SK-N-SH treated with all-trans-retinoic acid at 6 μM for 48 hours (cell line): Measurements from ENCODE around the gene KIFC3.
"Not testable (repeated sequence)": the region's sequence is repeated elsewhere in the genome, so short reads cannot be mapped to it uniquely, and the experiment has no call there.

Experiments
- ATAC-seq: fragments of 200-7000 bp; cut with Tn5 transposase; 3 replicates; pipeline ENCODE4 v1.9.1; 2020; ENCODE audit warnings: mild to moderate bottlenecking, moderate library complexity
- ARNTL ChIP-seq: fragments of 450-650 bp; formaldehyde crosslinking; IDR thresholded peaks from 2 replicates; pipeline ENCODE4 v1.5.0; 2020; ENCODE audit warnings: low read depth, mild to moderate bottlenecking, moderate library complexity, borderline replicate concordance
- BACH2 ChIP-seq: fragments of 250-450 bp; sonication (Bioruptor Pico); IDR thresholded peaks from 2 replicates; pipeline ENCODE4 v1.9.0; 2021; ENCODE audit warnings: mild to moderate bottlenecking, borderline replicate concordance
- CSDC2 ChIP-seq: fragments of 250-450 bp; sonication (Bioruptor Pico); IDR thresholded peaks from 2 replicates; pipeline ENCODE4 v1.5.0; 2020; ENCODE audit warnings: mild to moderate bottlenecking, moderate library complexity
- ESRRG ChIP-seq: fragments of 250-450 bp; sonication (Bioruptor Pico); IDR thresholded peaks from 2 replicates; pipeline ENCODE4 v1.6.1; 2021; ENCODE audit warnings: mild to moderate bottlenecking
- GLIS3 ChIP-seq: fragments of 250-450 bp; sonication (Bioruptor Pico); IDR thresholded peaks from 2 replicates; pipeline ENCODE4 v1.5.0; 2020; ENCODE audit warnings: mild to moderate bottlenecking, moderate library complexity
- ISL1 ChIP-seq: fragments of 250-450 bp; sonication (Bioruptor Pico); IDR thresholded peaks from 2 replicates; pipeline ENCODE4 v2.1.2; 2022; ENCODE audit warnings: mild to moderate bottlenecking, moderate library complexity
- OSR1 ChIP-seq: fragments of 250-450 bp; sonication (Bioruptor Pico); IDR thresholded peaks from 2 replicates; pipeline ENCODE4 v1.8.0; 2022; ENCODE audit warnings: moderate library complexity, mild to moderate bottlenecking, inconsistent platforms
- PATZ1 ChIP-seq: fragments of 250-450 bp; sonication (Bioruptor Pico); IDR thresholded peaks from 2 replicates; pipeline ENCODE4 v1.8.0; 2020; ENCODE audit warnings: mild to moderate bottlenecking, moderate library complexity, borderline replicate concordance
- PPARA ChIP-seq: fragments of 250-450 bp; sonication (Bioruptor Pico); IDR thresholded peaks from 2 replicates; pipeline ENCODE4 v1.5.0; 2020; ENCODE audit warnings: mild to moderate bottlenecking, borderline replicate concordance
- RARB ChIP-seq: fragments of 250-450 bp; sonication (Bioruptor Pico); IDR thresholded peaks from 2 replicates; pipeline ENCODE4 v1.8.0; 2021; ENCODE audit warnings: mild to moderate bottlenecking, moderate library complexity
- SNAI2 ChIP-seq: fragments of 250-450 bp; sonication (Bioruptor Pico); IDR thresholded peaks from 2 replicates; pipeline ENCODE4 v1.5.0; 2020; ENCODE audit warnings: mild to moderate bottlenecking, moderate library complexity
- TCF4 ChIP-seq: fragments of 250-450 bp; sonication (Bioruptor Pico); IDR thresholded peaks from 2 replicates; pipeline ENCODE4 v1.8.0; 2021; ENCODE audit warnings: mild to moderate bottlenecking, moderate library complexity, borderline replicate concordance
- TOX ChIP-seq: fragments of 250-450 bp; sonication (Bioruptor Pico); IDR thresholded peaks from 2 replicates; pipeline ENCODE4 v1.8.0; 2021; ENCODE audit warnings: mild to moderate bottlenecking, moderate library complexity, borderline replicate concordance
- TSHZ2 ChIP-seq: fragments of 250-450 bp; sonication (Bioruptor Pico); IDR thresholded peaks from 2 replicates; pipeline ENCODE4 v1.5.0; 2020; ENCODE audit warnings: mild to moderate bottlenecking, moderate library complexity
- ZFP3 ChIP-seq: fragments of 250-450 bp; sonication (Bioruptor Pico); IDR thresholded peaks from 2 replicates; pipeline ENCODE4 v1.5.0; 2020; ENCODE audit warnings: mild to moderate bottlenecking, moderate library complexity
- ZFP30 ChIP-seq: fragments of 450-650 bp; formaldehyde crosslinking; IDR thresholded peaks from 2 replicates; pipeline ENCODE4 v1.5.0; 2022; ENCODE audit warnings: mild to moderate bottlenecking, moderate library complexity
- ZNF565 ChIP-seq: fragments of 450-650 bp; formaldehyde crosslinking; conservative IDR thresholded peaks from 2 replicates; pipeline ENCODE4 v1.5.0; 2020; ENCODE audit warnings: low read depth, mild to moderate bottlenecking, moderate library complexity
- ZNF70 ChIP-seq: fragments of 450-650 bp; formaldehyde crosslinking; IDR thresholded peaks from 2 replicates; pipeline ENCODE4 v1.5.0; 2020; ENCODE audit warnings: mild to moderate bottlenecking, moderate library complexity
- ZNF8 ChIP-seq: fragments of 450-650 bp; formaldehyde crosslinking; IDR thresholded peaks from 2 replicates; pipeline ENCODE4 v1.5.0; 2020; ENCODE audit warnings: mild to moderate bottlenecking, moderate library complexity
- TF ChIP-seq, protein P1 (sequence below): fragments of 250-450 bp; sonication (Bioruptor Pico); IDR thresholded peaks from 2 replicates; pipeline ENCODE4 v1.5.1; 2020; ENCODE audit warnings: low read depth, mild to moderate bottlenecking, moderate library complexity
- TF ChIP-seq, protein P2 (sequence below): fragments of 250-450 bp; sonication (Bioruptor Pico); IDR thresholded peaks from 2 replicates; pipeline ENCODE4 v1.5.1; 2021; ENCODE audit warnings: mild to moderate bottlenecking, moderate library complexity
- TF ChIP-seq, protein P3 (sequence below): fragments of 250-450 bp; sonication (Bioruptor Pico); IDR thresholded peaks from 2 replicates; pipeline ENCODE4 v1.8.0; 2021; ENCODE audit warnings: low read depth, mild to moderate bottlenecking, moderate library complexity, borderline replicate concordance

KIFC3 gene

DNA sequence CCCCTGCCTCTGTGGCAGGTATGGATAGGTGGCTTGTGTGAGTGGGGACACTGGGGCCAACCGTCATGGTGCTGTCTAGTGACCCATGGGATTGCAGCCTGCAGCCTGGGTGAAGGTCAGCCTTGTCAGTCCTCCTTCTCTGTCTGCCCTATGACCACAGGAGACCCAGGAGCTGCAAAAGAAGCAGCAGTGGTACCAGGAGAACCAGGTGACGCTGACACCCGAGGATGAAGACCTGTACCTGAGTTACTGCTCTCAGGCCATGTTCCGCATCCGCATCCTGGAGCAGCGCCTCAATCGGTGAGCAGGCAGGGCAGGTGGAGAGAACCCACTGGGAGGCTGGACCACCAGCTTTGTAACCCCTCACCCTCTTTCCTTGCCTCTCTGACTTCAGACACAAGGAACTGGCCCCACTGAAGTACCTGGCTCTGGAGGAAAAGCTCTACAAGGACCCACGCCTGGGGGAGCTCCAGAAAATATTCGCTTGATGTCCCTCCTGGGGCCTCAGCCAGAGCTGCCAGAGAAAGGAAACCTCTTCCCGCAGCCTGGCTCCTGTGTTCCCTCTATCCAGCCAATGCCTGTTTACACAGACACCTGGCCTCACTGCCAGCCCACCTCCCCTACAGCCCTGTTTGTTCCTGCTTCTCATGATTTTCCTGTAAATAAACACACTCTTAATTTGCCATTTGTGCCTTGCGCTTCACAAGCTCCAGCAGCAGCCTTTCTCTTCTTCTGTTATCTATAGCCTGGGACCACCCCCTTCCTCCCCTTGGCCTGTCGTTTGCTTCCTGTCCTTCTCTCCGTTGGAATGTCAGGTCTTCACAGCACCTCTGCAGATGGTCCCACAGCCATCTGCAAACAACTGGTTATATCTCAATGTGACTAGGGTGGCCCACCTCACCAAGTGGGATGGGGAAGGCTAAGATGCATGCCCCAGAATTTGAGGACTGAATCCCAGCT, 71.2 kb downstream of the KIFC3 start:
- TF ChIP-seq ZNF565 (CRISPR knock-in tag) (no peak), PPARA (CRISPR knock-in tag) (no peak), GLIS3 (CRISPR knock-in tag) (no peak), TOX (CRISPR knock-in tag) (no peak), BACH2 (CRISPR knock-in tag) (no peak), SNAI2 (CRISPR knock-in tag) (no peak), ESRRG (no peak), TCF4 (CRISPR knock-in tag) (no peak), ARNTL (CRISPR knock-in tag) (no peak), ISL1 (CRISPR knock-in tag) (no peak), ZFP3 (no peak), ZNF70 (no peak), CSDC2 (CRISPR knock-in tag) (no peak), ZNF8 (CRISPR knock-in tag) (no peak), OSR1 (no peak), PATZ1 (no peak)
- TF ChIP-seq, protein P1, sequence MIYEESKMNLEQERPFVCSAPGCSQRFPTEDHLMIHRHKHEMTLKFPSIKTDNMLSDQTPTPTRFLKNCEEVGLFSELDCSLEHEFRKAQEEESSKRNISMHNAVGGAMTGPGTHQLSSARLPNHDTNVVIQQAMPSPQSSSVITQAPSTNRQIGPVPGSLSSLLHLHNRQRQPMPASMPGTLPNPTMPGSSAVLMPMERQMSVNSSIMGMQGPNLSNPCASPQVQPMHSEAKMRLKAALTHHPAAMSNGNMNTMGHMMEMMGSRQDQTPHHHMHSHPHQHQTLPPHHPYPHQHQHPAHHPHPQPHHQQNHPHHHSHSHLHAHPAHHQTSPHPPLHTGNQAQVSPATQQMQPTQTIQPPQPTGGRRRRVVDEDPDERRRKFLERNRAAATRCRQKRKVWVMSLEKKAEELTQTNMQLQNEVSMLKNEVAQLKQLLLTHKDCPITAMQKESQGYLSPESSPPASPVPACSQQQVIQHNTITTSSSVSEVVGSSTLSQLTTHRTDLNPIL (CRISPR knock-in tag), result no peak
- TF ChIP-seq, protein P2, sequence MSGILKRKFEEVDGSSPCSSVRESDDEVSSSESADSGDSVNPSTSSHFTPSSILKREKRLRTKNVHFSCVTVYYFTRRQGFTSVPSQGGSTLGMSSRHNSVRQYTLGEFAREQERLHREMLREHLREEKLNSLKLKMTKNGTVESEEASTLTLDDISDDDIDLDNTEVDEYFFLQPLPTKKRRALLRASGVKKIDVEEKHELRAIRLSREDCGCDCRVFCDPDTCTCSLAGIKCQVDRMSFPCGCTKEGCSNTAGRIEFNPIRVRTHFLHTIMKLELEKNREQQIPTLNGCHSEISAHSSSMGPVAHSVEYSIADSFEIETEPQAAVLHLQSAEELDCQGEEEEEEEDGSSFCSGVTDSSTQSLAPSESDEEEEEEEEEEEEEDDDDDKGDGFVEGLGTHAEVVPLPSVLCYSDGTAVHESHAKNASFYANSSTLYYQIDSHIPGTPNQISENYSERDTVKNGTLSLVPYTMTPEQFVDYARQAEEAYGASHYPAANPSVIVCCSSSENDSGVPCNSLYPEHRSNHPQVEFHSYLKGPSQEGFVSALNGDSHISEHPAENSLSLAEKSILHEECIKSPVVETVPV (CRISPR knock-in tag), result no peak
- TF ChIP-seq, protein P3, sequence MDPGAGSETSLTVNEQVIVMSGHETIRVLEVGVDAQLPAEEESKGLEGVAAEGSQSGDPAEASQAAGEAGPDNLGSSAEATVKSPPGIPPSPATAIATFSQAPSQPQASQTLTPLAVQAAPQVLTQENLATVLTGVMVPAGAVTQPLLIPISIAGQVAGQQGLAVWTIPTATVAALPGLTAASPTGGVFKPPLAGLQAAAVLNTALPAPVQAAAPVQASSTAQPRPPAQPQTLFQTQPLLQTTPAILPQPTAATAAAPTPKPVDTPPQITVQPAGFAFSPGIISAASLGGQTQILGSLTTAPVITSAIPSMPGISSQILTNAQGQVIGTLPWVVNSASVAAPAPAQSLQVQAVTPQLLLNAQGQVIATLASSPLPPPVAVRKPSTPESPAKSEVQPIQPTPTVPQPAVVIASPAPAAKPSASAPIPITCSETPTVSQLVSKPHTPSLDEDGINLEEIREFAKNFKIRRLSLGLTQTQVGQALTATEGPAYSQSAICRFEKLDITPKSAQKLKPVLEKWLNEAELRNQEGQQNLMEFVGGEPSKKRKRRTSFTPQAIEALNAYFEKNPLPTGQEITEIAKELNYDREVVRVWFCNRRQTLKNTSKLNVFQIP (CRISPR knock-in tag), result no peak
- TF ChIP-seq, all 23 proteins: peak for 0
- no peak for ATAC-seq

DNA sequence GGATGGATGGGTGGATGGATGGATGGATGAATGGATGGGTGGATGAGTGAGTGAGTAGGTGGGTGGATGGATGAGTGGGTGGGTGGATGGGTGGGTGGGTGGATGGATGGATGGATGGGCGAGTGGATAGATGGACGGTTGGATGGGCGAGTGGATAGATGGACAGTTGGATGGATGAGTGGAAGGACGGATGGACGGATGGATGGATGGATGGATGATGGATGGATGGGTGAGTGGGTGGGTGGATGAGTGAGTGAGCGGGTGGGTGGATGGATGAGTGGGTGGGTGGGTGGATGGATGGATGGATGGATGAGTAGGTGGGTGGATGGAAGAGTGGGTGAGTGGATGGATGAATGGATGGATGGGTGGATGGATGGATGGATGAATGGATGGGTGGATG, 72.4 kb downstream of the KIFC3 start:
- not testable (repeated sequence) for ATAC-seq

DNA sequence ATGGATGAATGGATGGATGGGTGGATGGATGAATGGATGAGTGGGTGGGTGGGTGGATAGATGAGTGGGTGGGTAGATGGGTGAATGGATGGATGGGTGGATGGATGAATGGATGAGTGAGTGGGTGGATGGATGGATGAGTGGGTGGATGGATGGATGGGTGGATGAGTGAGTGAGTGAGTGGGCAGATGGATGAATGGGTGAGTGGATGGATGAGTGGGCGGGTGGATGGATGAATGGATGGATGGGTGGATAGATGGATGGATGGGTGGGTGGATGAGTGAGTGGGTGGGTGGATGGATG, 73.2 kb downstream of the KIFC3 start:
- no peak for ATAC-seq
- TF ChIP-seq, protein P3 (CRISPR knock-in tag), result no peak
- TF ChIP-seq ESRRG (no peak), TCF4 (CRISPR knock-in tag) (no peak), ZFP30 (CRISPR knock-in tag) (no peak), ISL1 (CRISPR knock-in tag) (no peak), TSHZ2 (CRISPR knock-in tag) (no peak), ARNTL (CRISPR knock-in tag) (no peak), OSR1 (no peak), ZFP3 (no peak), GLIS3 (CRISPR knock-in tag) (no peak), RARB (CRISPR knock-in tag) (no peak), ZNF70 (no peak), BACH2 (CRISPR knock-in tag) (no peak), ZNF565 (CRISPR knock-in tag) (no peak)
- TF ChIP-seq, protein P2 (CRISPR knock-in tag), result no peak
- TF ChIP-seq, protein P1 (CRISPR knock-in tag), result no peak
